H4 (cell line): ENCODE measurements around the gene FOXG1. TPM values are rescaled to one million over a fixed set of nuclear protein-coding genes. Genes with fewer than 3 reads are reported as not detected.

Source experiments
- DNase-seq: peaks from one replicate; pipeline ENCODE4 v3.0.0-alpha.2; 2015; ENCODE audit warnings: low spot score
- total RNA-seq: library from RNA; depleted of rRNA; stranded (reverse); fragments of >200 nt; shearing (Covaris generic); gene quantifications from 2 replicates; pipeline ENCODE4 v1.2.3, GENCODE V29; 2014

The FOXG1 gene
- total RNA-seq, 1 experiment from 2014 or later: 8.2 TPM

- DNase-seq: peak; percentile 2
Measured at GRCh38 chr14:28761438-28762291, 4.9 kb upstream of the FOXG1 start.

GRCh38 chr14:28762303-28762954 lies 4.2 kb upstream of the FOXG1 start:
- peak; percentile 8 for DNase-seq

- peak; percentile 4 for DNase-seq
Measured at GRCh38 chr14:28762955-28763326, 3.6 kb upstream of the FOXG1 start.

- DNase-seq: no peak
Measured at GRCh38 chr14:28763751-28764256, 2.8 kb upstream of the FOXG1 start.

- peak; percentile 72 for DNase-seq
Measured at GRCh38 chr14:28764257-28765160, 2.1 kb upstream of the FOXG1 start.

GRCh38 chr14:28765169-28765830 lies 1.3 kb upstream of the FOXG1 start:
- peak; percentile 13 for DNase-seq

- peak; percentile 66 for DNase-seq
Measured at GRCh38 chr14:28765831-28766468, 637 bp upstream of the FOXG1 start.

GRCh38 chr14:28767030-28767852 lies 654 bp downstream of the FOXG1 start:
- peak; percentile 6 for DNase-seq

- peak; percentile 50 for DNase-seq
Measured at GRCh38 chr14:28767853-28768741, 1.5 kb downstream of the FOXG1 start.

- peak; percentile 3 for DNase-seq
Measured at GRCh38 chr14:28769276-28769880, 2.8 kb downstream of the FOXG1 start.

- DNase-seq: no peak
Measured at GRCh38 chr14:28770061-28770460, 3.5 kb downstream of the FOXG1 start.

GRCh38 chr14:28770630-28771029 lies 4.0 kb downstream of the FOXG1 start:
- peak; percentile 22 for DNase-seq

- no peak for DNase-seq
Measured at GRCh38 chr14:28771168-28771567, 4.6 kb downstream of the FOXG1 start.

- peak; percentile 90 for DNase-seq
Measured at GRCh38 chr14:28772613-28773012, 6.0 kb downstream of the FOXG1 start.

GRCh38 chr14:28773176-28773575 lies 6.6 kb downstream of the FOXG1 start:
- DNase-seq: peak; percentile 25

GRCh38 chr14:28773861-28774691 lies 7.5 kb downstream of the FOXG1 start:
- peak; percentile 94 for DNase-seq
